A549 treated with AZD2906 at 1 μM for 4 hours (cell line): ENCODE measurements around the gene COASY. TPM values are rescaled to one million over a fixed set of nuclear protein-coding genes. Genes with fewer than 3 reads are reported as not detected.

ENCODE experiments used
- total RNA-seq: library from RNA; stranded (reverse); fragments of 200-300 nt; extraction: Qiagen RNA extraction; gene quantifications from 5 replicates; pipeline ENCODE4 v1.2.3, GENCODE V29; 2022

The COASY gene
- 103 to 126 TPM (median 118 TPM) in 5 replicates for total RNA-seq

GRCh38 chr17:42561897-42562387, at the start of gene COASY:
Gene COASY (plus strand): TSS chr17:42562148. CDS start chr17:42562623, 475 bp downstream.

GRCh38 chr17:42536048-42536371, 25.9 kb upstream of the COASY start, which contains the start of gene NAGLU:
Gene NAGLU (plus strand): TSS chr17:42536241. CDS start chr17:42536273, 32 bp downstream.

GRCh38 chr17:42552736-42553135, 9.2 kb upstream of the COASY start, which contains the start of gene HSD17B1:
Gene HSD17B1 (plus strand): TSS chr17:42552923. CDS start chr17:42552934, 11 bp downstream.

GRCh38 chr17:42566883-42567573, 5.1 kb downstream of the COASY start, which contains the start of gene MLX:
Gene MLX (plus strand): TSS chr17:42567100. CDS start chr17:42567125, 25 bp downstream.

GRCh38 chr17:42577532-42578281, 15.8 kb downstream of the COASY start, which contains the start of gene PSMC3IP:
Gene PSMC3IP (minus strand): TSS chr17:42577729. CDS start chr17:42577686, 43 bp downstream.

GRCh38 chr17:42609182-42609813, 47.4 kb downstream of the COASY start, which contains the start of the genes RETREG3 and TUBG1:
Gene RETREG3 (minus strand): TSS chr17:42609374. CDS start chr17:42609324, 50 bp downstream.
Gene TUBG1 (plus strand): TSS chr17:42609683. CDS start chr17:42609738, 55 bp downstream.

Other genes starting within 250 kb of the COASY start
- 68.0 to 74.3 TPM (median 72.2 TPM) in 5 replicates for gene STAT3, start 173.7 kb upstream of the COASY start, total RNA-seq
- 387 to 420 TPM (median 390 TPM) in 5 replicates for gene CAVIN1, start 138.9 kb upstream of the COASY start, total RNA-seq
- gene ATP6V0A1, start 103.3 kb upstream of the COASY start, total RNA-seq, result 29.3 to 42.1 TPM (median 36.0 TPM) in 5 replicates
- gene NAGLU, start 25.9 kb upstream of the COASY start, total RNA-seq, result 34.3 to 48.3 TPM (median 46.9 TPM) in 5 replicates
- gene HSD17B1, start 9.2 kb upstream of the COASY start, total RNA-seq, result 0.95 to 1.8 TPM (median 1.5 TPM) in 5 replicates
- 58.2 to 62.5 TPM (median 61.8 TPM) in 5 replicates for gene MLX, start 5.0 kb downstream of the COASY start, total RNA-seq
- 30.0 to 33.0 TPM (median 31.6 TPM) in 5 replicates for gene PSMC3IP, start 15.6 kb downstream of the COASY start, total RNA-seq
- 23.5 to 29.0 TPM (median 26.5 TPM) in 5 replicates for gene RETREG3, start 47.2 kb downstream of the COASY start, total RNA-seq
- 134 to 147 TPM (median 139 TPM) in 5 replicates for gene TUBG1, start 47.5 kb downstream of the COASY start, total RNA-seq
- gene TUBG2, start 97.1 kb downstream of the COASY start, total RNA-seq, result 15.2 to 22.9 TPM (median 20.9 TPM) in 5 replicates
- 9.6 to 17.7 TPM (median 16.1 TPM) in 5 replicates for gene PLEKHH3, start 114.8 kb downstream of the COASY start, total RNA-seq
- gene CCR10, start 119.7 kb downstream of the COASY start, total RNA-seq, result 0.25 to 0.35 TPM (median 0.29 TPM) in 5 replicates
- gene CNTNAP1, start 120.4 kb downstream of the COASY start, total RNA-seq, result 4.5 to 5.6 TPM (median 5.0 TPM) in 5 replicates
- 8.9 to 13.0 TPM (median 11.9 TPM) in 5 replicates for gene EZH1, start 182.9 kb downstream of the COASY start, total RNA-seq
- 0.51 to 1.3 TPM (median 1.2 TPM) in 5 replicates for gene RAMP2, start 199.1 kb downstream of the COASY start, total RNA-seq
- 123 to 126 TPM (median 124 TPM) in 5 replicates for gene VPS25, start 211.3 kb downstream of the COASY start, total RNA-seq
- 0.91 to 1.6 TPM (median 1.2 TPM) in 5 replicates for gene WNK4, start 218.5 kb downstream of the COASY start, total RNA-seq
- gene COA3, start 236.6 kb downstream of the COASY start, total RNA-seq, result 112 to 138 TPM (median 133 TPM) in 5 replicates
- gene CNTD1, start 236.7 kb downstream of the COASY start, total RNA-seq, result 0.03 to 0.06 TPM (median 0.04 TPM) in 4 of 5 replicates, not detected in the other